Measurements from ENCODE around the gene GTF3C4. TPM values are rescaled to one million over a fixed set of nuclear protein-coding genes. Genes with fewer than 3 reads are reported as not detected.

The GTF3C4 gene
- total RNA-seq, 1 donor from 2014 or later, result 7.2 TPM

DNA sequence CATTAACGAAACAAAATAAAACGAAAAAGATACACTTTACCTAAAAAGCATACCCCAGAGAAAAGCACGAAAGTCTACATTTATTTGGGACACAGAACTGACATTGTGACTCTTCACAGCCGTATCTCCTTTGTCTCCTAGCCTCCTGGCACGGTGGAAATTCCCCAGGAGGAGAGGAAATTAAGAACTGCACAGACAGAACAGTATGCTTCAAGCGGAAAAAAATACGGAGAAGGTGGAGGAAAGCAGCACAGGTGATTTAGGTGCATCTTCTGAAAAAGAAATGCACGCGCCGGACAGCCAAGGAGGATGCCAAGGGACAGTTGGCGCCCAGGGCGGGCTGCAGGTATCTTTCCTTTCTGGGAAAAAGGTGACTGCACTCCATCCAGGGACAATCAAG lies 32.5 kb upstream of the GTF3C4 start:
- H3K4me3 ChIP-seq (ENCODE audit: low read depth, low read length), result no peak overlapping the region
- TF ChIP-seq CTCF (conservative IDR thresholded peaks at IDR 0.05; ENCODE audit: low read depth, low read length), result no peak
- no peak for DNase-seq (ENCODE audit: low read depth)

DNA sequence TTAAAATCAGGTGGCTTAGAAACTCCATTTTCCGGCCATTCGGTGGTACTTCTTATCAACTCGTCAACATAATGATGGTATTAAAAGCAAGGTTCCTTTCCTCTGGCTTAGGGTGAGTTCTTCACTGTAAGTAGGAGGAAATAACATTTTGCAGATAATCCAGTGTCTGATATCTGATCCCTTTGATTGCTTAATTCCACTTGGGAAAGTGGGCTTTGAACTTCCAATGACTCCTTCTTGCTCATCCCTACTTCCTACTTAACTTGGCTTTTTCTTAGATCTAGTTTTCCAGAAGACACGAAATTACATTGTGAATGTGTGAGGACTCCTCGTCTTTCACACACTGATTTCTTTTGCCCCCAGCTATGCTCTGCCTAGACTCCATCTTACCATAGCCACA lies 32.0 kb upstream of the GTF3C4 start:
- no peak for TF ChIP-seq CTCF (conservative IDR thresholded peaks at IDR 0.05; ENCODE audit: low read depth, low read length)
- no peak overlapping the region for H3K4me3 ChIP-seq (ENCODE audit: low read depth, low read length)
- DNase-seq (ENCODE audit: low read depth), result no peak

DNA sequence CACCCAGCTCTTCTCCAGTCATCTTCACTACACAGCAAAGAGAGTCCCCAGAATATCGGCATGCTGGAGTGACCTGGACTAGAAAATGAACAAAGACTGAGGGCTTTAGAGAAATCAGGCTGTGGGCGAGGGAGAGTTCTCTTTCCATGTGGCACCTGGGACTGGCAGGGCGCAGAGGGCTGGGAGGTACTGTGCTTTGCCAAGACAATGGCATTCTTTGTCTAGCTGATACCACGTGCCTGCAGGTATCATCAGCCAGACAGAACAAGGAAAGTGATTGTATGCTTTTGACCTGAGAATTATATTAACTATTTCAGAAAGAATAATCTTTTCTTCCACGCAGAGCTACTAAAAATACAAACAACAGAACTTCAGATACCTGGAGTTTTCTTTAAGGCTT lies 30.9 kb upstream of the GTF3C4 start:
- no peak overlapping the region for H3K4me3 ChIP-seq (ENCODE audit: low read depth, low read length)
- DNase-seq (ENCODE audit: low read depth), result no peak
- TF ChIP-seq CTCF (conservative IDR thresholded peaks at IDR 0.05; ENCODE audit: low read depth, low read length), result no peak

- TF ChIP-seq CTCF (conservative IDR thresholded peaks at IDR 0.05; ENCODE audit: low read depth, low read length), result no peak
- DNase-seq (ENCODE audit: low read depth), result no peak
- no peak overlapping the region for H3K4me3 ChIP-seq (ENCODE audit: low read depth, low read length)
Measured at GRCh38 chr9:132641216-132641615, 29.0 kb upstream of the GTF3C4 start.

- H3K4me3 ChIP-seq (ENCODE audit: low read depth, low read length), result no peak overlapping the region
- no peak for DNase-seq (ENCODE audit: low read depth)
- TF ChIP-seq CTCF (conservative IDR thresholded peaks at IDR 0.05; ENCODE audit: low read depth, low read length), result peak; percentile 25
Measured at GRCh38 chr9:132644251-132644650, 26.0 kb upstream of the GTF3C4 start.

DNA sequence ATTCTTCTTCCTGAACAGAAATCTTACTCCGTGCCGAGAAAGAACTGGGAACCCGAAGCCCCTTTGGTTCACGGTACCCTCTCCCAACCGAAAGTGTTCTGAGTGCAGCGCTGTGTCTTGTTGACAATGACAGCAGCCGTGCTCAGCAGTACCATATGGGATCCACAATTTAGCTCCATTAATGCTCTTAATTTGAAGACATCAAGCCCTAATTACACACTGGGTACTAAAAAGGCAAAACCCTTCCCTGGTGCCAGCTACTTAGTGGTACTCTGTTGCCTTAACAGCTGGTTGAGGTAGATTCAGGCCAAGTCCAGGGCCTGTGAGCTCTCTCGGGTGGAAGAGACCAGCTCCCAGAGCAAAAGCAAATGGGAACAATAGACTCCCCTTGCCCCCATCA lies 25.0 kb upstream of the GTF3C4 start:
- DNase-seq (ENCODE audit: low read depth), result no peak
- H3K4me3 ChIP-seq (ENCODE audit: low read depth, low read length), result no peak overlapping the region
- TF ChIP-seq CTCF (conservative IDR thresholded peaks at IDR 0.05; ENCODE audit: low read depth, low read length), result no peak

DNA sequence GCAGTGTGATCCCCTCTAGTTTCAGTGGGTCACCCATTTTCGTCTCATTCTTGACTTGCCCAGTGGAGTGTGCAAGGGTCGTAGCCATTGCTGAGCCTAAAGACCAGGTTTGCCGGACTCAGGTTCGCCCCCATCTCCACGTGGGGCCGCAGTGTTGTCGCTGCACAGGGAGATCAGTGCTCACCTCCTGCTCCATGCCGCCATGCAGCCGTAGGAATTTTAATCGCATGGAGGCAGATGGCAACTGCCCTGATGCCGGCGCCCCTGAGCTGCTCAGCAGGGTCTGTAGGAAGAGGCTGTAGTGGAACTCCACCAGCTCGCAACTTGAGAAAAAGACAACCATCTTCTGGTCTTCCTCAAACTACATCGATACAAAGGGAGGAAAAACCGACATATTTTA lies 24.6 kb upstream of the GTF3C4 start:
- H3K4me3 ChIP-seq (ENCODE audit: low read depth, low read length), result no peak overlapping the region
- TF ChIP-seq CTCF (conservative IDR thresholded peaks at IDR 0.05; ENCODE audit: low read depth, low read length), result no peak
- DNase-seq (ENCODE audit: low read depth), result no peak

All from epithelial cell of proximal tubule (primary cell).